ENCODE data around the gene PRDM5.

PRDM5 gene

GRCh38 chr4:120922381-120923206 lies at the start of gene PRDM5:
PRDM5 (minus strand) TSS chr4:120922726; CDS start chr4:120922608, 118 bp downstream.
- peaks cover 24 to 25% of the 10 kb centered on the region in 2 donors for H3K27me3 Mint-ChIP-seq
- peaks cover 5 to 8% of the 10 kb centered on the region in 2 donors for H3K4me1 Mint-ChIP-seq
- H3K36me3 Mint-ChIP-seq = peaks cover 5% of the 10 kb centered on the region in 2 donors
- no peaks in the 10 kb centered on the region for H3K9me3 Mint-ChIP-seq
- H3K27ac Mint-ChIP-seq = peak within 1 kb of the TSS; percentile 22
- peak within 1 kb of the TSS; percentile 72 to 80 for H3K4me3 Mint-ChIP-seq
- DNase-seq = no peak
- ATAC-seq (replicated peaks) = peak in 1 of 2 donors; percentile 39

- no peak for ATAC-seq (replicated peaks)
- Mint-ChIP-seq H3K36me3 (no peaks in the 10 kb centered on the region), H3K27me3 (no peaks in the 10 kb centered on the region), H3K27ac (no peak overlapping the region), H3K4me3 (no peak overlapping the region), H3K9me3 (peaks cover 0 to 3% of the 10 kb centered on the region in 2 donors), H3K4me1 (no peaks in the 10 kb centered on the region)
- DNase-seq = no peak
Measured at GRCh38 chr4:120971884-120972283, 49.4 kb upstream of the PRDM5 start.

GRCh38 chr4:120965938-120966337 lies 43.4 kb upstream of the PRDM5 start:
- no peak overlapping the region for H3K27ac Mint-ChIP-seq
- no peaks in the 10 kb centered on the region for H3K27me3 Mint-ChIP-seq
- no peak overlapping the region for H3K4me3 Mint-ChIP-seq
- H3K36me3 Mint-ChIP-seq = no peaks in the 10 kb centered on the region
- H3K9me3 Mint-ChIP-seq = peaks cover 0 to 3% of the 10 kb centered on the region in 2 donors
- DNase-seq = no peak
- no peak for ATAC-seq (replicated peaks)
- no peaks in the 10 kb centered on the region for H3K4me1 Mint-ChIP-seq

GRCh38 chr4:120964596-120964995 lies 42.1 kb upstream of the PRDM5 start:
- H3K9me3 Mint-ChIP-seq = peaks cover 0 to 3% of the 10 kb centered on the region in 2 donors
- DNase-seq (no peak), ATAC-seq (replicated peaks) (no peak)
- no peaks in the 10 kb centered on the region for H3K36me3 Mint-ChIP-seq
- no peak overlapping the region for H3K27ac Mint-ChIP-seq
- H3K4me1 Mint-ChIP-seq = no peaks in the 10 kb centered on the region
- no peaks in the 10 kb centered on the region for H3K27me3 Mint-ChIP-seq
- H3K4me3 Mint-ChIP-seq = no peak overlapping the region

- no peaks in the 10 kb centered on the region for H3K27me3 Mint-ChIP-seq
- DNase-seq (no peak), ATAC-seq (replicated peaks) (no peak)
- H3K36me3 Mint-ChIP-seq = no peaks in the 10 kb centered on the region
- no peaks in the 10 kb centered on the region for H3K4me1 Mint-ChIP-seq
- no peaks in the 10 kb centered on the region for H3K9me3 Mint-ChIP-seq
- no peak overlapping the region for H3K27ac Mint-ChIP-seq
- no peak overlapping the region for H3K4me3 Mint-ChIP-seq
Measured at GRCh38 chr4:120963449-120963848, 40.9 kb upstream of the PRDM5 start.

GRCh38 chr4:120960656-120961267 lies 38.2 kb upstream of the PRDM5 start:
- Mint-ChIP-seq H3K27me3 (no peaks in the 10 kb centered on the region), H3K27ac (no peak overlapping the region)
- no peak for ATAC-seq (replicated peaks)

GRCh38 chr4:120948382-120948781 lies 25.9 kb upstream of the PRDM5 start:
- no peak for ATAC-seq (replicated peaks)
- peaks cover 20 to 21% of the 10 kb centered on the region in 2 donors for H3K9me3 Mint-ChIP-seq
- no peaks in the 10 kb centered on the region for H3K27me3 Mint-ChIP-seq
- no peaks in the 10 kb centered on the region for H3K4me1 Mint-ChIP-seq
- DNase-seq = no peak
- no peaks in the 10 kb centered on the region for H3K36me3 Mint-ChIP-seq
- no peak overlapping the region for H3K27ac Mint-ChIP-seq
- H3K4me3 Mint-ChIP-seq = no peak overlapping the region

More at GRCh38 chr4:120960656-120961267, 38.2 kb upstream of the PRDM5 start:
- Mint-ChIP-seq H3K4me1 (no peaks in the 10 kb centered on the region), H3K4me3 (no peak overlapping the region), H3K36me3 (no peaks in the 10 kb centered on the region), H3K9me3 (no peaks in the 10 kb centered on the region)
- no peak for DNase-seq

GRCh38 chr4:120942776-120943175 lies 20.2 kb upstream of the PRDM5 start:
- ATAC-seq (replicated peaks) = no peak
- Mint-ChIP-seq H3K27ac (no peak overlapping the region), H3K4me1 (no peaks in the 10 kb centered on the region), H3K36me3 (no peaks in the 10 kb centered on the region), H3K4me3 (no peak overlapping the region), H3K27me3 (no peaks in the 10 kb centered on the region), H3K9me3 (peaks cover 11 to 15% of the 10 kb centered on the region in 2 donors)
- DNase-seq = no peak

GRCh38 chr4:120940547-120940946 lies 18.0 kb upstream of the PRDM5 start:
- H3K4me3 Mint-ChIP-seq = no peak overlapping the region
- ATAC-seq (replicated peaks) = peak in 1 of 2 donors; percentile 2
- H3K27me3 Mint-ChIP-seq = no peaks in the 10 kb centered on the region
- H3K27ac Mint-ChIP-seq = no peak overlapping the region
- DNase-seq = no peak
- peaks cover 3 to 5% of the 10 kb centered on the region in 2 donors for H3K9me3 Mint-ChIP-seq
- no peaks in the 10 kb centered on the region for H3K36me3 Mint-ChIP-seq
- no peaks in the 10 kb centered on the region for H3K4me1 Mint-ChIP-seq

GRCh38 chr4:120939693-120940092 lies 17.2 kb upstream of the PRDM5 start:
- Mint-ChIP-seq H3K4me3 (no peak overlapping the region), H3K27me3 (no peaks in the 10 kb centered on the region), H3K4me1 (no peaks in the 10 kb centered on the region), H3K27ac (no peak overlapping the region), H3K9me3 (peaks cover 3% of the 10 kb centered on the region in 2 donors), H3K36me3 (no peaks in the 10 kb centered on the region)
- no peak for DNase-seq
- ATAC-seq (replicated peaks) = no peak

GRCh38 chr4:120929847-120930246 lies 7.3 kb upstream of the PRDM5 start:
- H3K36me3 Mint-ChIP-seq = no peaks in the 10 kb centered on the region
- H3K27ac Mint-ChIP-seq = no peak overlapping the region
- no peaks in the 10 kb centered on the region for H3K4me1 Mint-ChIP-seq
- H3K27me3 Mint-ChIP-seq = peaks cover 0 to 4% of the 10 kb centered on the region in 2 donors
- ATAC-seq (replicated peaks) = no peak
- H3K4me3 Mint-ChIP-seq = no peak overlapping the region
- no peaks in the 10 kb centered on the region for H3K9me3 Mint-ChIP-seq
- no peak for DNase-seq

- no peak overlapping the region for H3K27ac Mint-ChIP-seq
- no peaks in the 10 kb centered on the region for H3K36me3 Mint-ChIP-seq
- no peaks in the 10 kb centered on the region for H3K9me3 Mint-ChIP-seq
- no peak overlapping the region for H3K4me3 Mint-ChIP-seq
- ATAC-seq (replicated peaks) (no peak), DNase-seq (no peak)
- H3K4me1 Mint-ChIP-seq = no peaks in the 10 kb centered on the region
- peaks cover 13 to 16% of the 10 kb centered on the region in 2 donors for H3K27me3 Mint-ChIP-seq
Measured at GRCh38 chr4:120927801-120928409, 5.4 kb upstream of the PRDM5 start.

- no peaks in the 10 kb centered on the region for H3K9me3 Mint-ChIP-seq
- DNase-seq (no peak), ATAC-seq (replicated peaks) (no peak)
- H3K27ac Mint-ChIP-seq = no peak overlapping the region
- H3K4me3 Mint-ChIP-seq = no peak overlapping the region
- H3K27me3 Mint-ChIP-seq = peaks cover 21 to 22% of the 10 kb centered on the region in 2 donors
- peaks cover 5 to 6% of the 10 kb centered on the region in 2 donors for H3K4me1 Mint-ChIP-seq
- peaks cover 5% of the 10 kb centered on the region in 2 donors for H3K36me3 Mint-ChIP-seq
Measured at GRCh38 chr4:120926358-120927025, 4.0 kb upstream of the PRDM5 start.

GRCh38 chr4:120924931-120925330 lies 2.4 kb upstream of the PRDM5 start:
- H3K27me3 Mint-ChIP-seq = peaks cover 24 to 25% of the 10 kb centered on the region in 2 donors
- peaks cover 5 to 8% of the 10 kb centered on the region in 2 donors for H3K4me1 Mint-ChIP-seq
- DNase-seq (no peak), ATAC-seq (replicated peaks) (no peak)
- H3K9me3 Mint-ChIP-seq = no peaks in the 10 kb centered on the region
- H3K27ac Mint-ChIP-seq = no peak overlapping the region
- H3K36me3 Mint-ChIP-seq = peaks cover 5% of the 10 kb centered on the region in 2 donors
- H3K4me3 Mint-ChIP-seq = no peak overlapping the region

All from stimulated activated naive B cell treated with anti-CD40 and anti-IgM and Interleukin-4, amounts not matched to agents 10 μg/mL and 1 μg/mL and 100 μg/mL, for 72 hours (primary cell).